Spinal cord (tissue), 10 donors: ENCODE results near the gene GALNT2. TPM values are rescaled to one million over a fixed set of nuclear protein-coding genes. Genes with fewer than 3 reads are reported as not detected.
A peak's percentile ranks its signal among the peaks of the same experiment; 100 is the strongest.

Source experiments
- DNase-seq, 6 donors: peaks; one replicate each; pipeline versions ENCODE4 v3.0.0 to v3.0.0-alpha.2; 2013 to 2015; ENCODE audit warnings: low spot score in 6 of 6, low read depth in 4 of 6
- H3K27ac ChIP-seq: one replicate; pipeline ENCODE4 v1.5.1; 2013; ENCODE audit warnings: low read depth, low read length, control low read depth
- H3K27me3 ChIP-seq: one replicate; pipeline ENCODE4 v1.6.1; 2013; ENCODE audit warnings: low read length; ENCODE audit not compliant: control insufficient read depth, insufficient read depth
- H3K36me3 ChIP-seq: one replicate; pipeline ENCODE4 v1.6.1; 2013; ENCODE audit warnings: low read length; ENCODE audit not compliant: control insufficient read depth, insufficient read depth
- H3K4me1 ChIP-seq: one replicate; pipeline ENCODE4 v1.6.1; 2013; ENCODE audit warnings: low read length; ENCODE audit not compliant: control insufficient read depth, insufficient read depth
- H3K4me3 ChIP-seq: one replicate; pipeline ENCODE4 v1.5.1; 2013; ENCODE audit warnings: low read depth, low read length, control low read depth
- H3K9me3 ChIP-seq: one replicate; pipeline ENCODE4 v1.6.1; 2013; ENCODE audit warnings: low read length; ENCODE audit not compliant: control insufficient read depth, insufficient read depth
- WGBS: methylation state at CpG from one replicate; pipeline ENCODE4 v1.1.5; 2013; ENCODE audit warnings: missing lambda C conversion rate; ENCODE audit not compliant: insufficient coverage; 5-methylcytosine and 5-hydroxymethylcytosine counted together
- polyA plus RNA-seq, 2 donors: library from polyadenylated mRNA; unstranded; fragments of 120-200 nt; gene quantifications; one replicate each; pipeline ENCODE4 v1.2.1, GENCODE V29; 2013; ENCODE audit not compliant: insufficient read length in 2 of 2
- total RNA-seq, 2 donors: library from RNA; depleted of rRNA in 1 of 2; stranded (reverse); fragments of 120-200 nt in 1 of 2; fragments of >200 nt in 1 of 2; gene quantifications; one replicate each; pipeline versions ENCODE4 v1.2.3 to v1.2.4, GENCODE V29; 2013 to 2014
- donor health status: healthy.

Gene GALNT2
- total and polyA plus RNA-seq, 4 donors: 34.2 to 59.4 (median 47.7) TPM

DNA sequence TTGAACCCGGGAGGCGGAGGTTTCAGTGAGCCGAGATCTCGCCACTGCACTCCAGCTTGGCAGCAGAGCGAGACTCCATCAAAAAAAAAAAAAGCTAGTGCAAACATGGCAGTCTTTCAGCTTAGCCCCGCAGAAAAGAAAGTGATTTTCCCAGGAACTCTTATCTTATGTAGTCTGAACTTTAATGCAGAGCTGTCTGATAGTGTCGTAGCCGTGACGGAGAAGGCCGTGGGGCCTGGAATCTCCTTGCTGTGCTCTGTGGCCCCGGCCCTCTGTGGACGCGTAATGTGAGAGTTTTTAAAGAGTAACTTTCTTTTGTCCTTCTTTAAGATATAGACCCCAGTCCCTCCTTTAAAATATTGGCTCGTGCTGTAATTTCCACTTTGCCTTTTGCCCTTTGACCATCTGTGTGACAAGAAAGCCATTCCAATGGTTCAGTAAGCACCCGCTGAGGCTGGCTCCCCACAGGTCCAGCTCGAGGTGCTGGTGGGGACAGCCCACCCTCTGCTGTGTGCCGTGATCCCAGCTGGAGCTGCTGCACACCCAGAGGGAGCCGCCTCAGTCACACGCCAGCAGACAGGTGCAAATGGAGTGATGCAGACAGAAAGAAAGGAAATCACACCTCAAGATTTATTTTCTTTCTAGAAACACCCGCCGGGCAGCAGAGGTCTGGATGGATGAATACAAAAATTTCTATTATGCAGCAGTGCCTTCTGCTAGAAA, 195.1 kb downstream of the GALNT2 start:
- H3K9me3 ChIP-seq: no peaks in the 10 kb centered on the region
- DNase-seq: no peak
- peaks cover 3% of the 10 kb centered on the region for H3K4me1 ChIP-seq
- WGBS: 89% methylated on average over 14 of the region's 21 CpGs
- H3K36me3 ChIP-seq: peaks cover 55% of the 10 kb centered on the region
- no peak overlapping the region for H3K27ac ChIP-seq
- H3K27me3 ChIP-seq: no peaks in the 10 kb centered on the region
- no peak overlapping the region for H3K4me3 ChIP-seq

DNA sequence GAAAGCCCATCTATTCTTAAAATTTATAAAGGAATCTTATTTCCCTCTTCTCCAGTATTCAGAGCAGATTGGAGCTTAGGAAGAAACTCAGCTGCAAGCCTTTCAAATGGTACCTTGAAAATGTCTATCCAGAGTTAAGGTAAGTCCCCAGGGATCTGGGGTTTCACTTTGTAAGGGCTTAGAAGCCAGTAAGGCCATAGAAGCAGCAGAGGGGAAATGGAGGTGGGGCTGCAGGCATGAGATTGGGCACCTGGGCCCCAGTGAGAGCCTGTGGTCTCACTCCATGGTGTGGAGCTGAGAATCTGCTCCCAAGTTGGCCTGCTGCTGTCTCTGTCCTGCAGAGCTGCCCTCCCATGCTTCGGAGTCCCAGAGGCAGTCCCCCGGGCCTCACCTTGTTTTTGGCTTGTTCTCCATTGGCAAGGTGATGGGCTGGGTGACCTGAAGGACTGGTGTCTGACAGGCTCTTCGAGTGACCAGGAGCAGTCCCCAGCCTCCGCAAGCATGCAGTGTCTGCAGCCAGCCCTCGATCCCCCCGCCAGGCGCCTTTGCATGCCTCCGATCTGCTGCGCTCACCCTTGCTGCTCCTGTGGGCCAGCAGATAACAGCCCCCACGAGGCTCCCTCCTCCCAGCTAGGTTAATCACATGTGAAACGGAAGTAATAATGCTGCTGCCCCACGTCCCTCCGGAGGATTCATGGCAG, 196.0 kb downstream of the GALNT2 start:
- H3K27ac ChIP-seq: no peak overlapping the region
- H3K27me3 ChIP-seq: no peaks in the 10 kb centered on the region
- no peak for DNase-seq
- H3K4me3 ChIP-seq: no peak overlapping the region
- H3K9me3 ChIP-seq: no peaks in the 10 kb centered on the region
- 86% methylated on average over 13 of the region's 13 CpGs for WGBS
- H3K36me3 ChIP-seq: peaks cover 56% of the 10 kb centered on the region
- H3K4me1 ChIP-seq: peaks cover 3% of the 10 kb centered on the region

DNA sequence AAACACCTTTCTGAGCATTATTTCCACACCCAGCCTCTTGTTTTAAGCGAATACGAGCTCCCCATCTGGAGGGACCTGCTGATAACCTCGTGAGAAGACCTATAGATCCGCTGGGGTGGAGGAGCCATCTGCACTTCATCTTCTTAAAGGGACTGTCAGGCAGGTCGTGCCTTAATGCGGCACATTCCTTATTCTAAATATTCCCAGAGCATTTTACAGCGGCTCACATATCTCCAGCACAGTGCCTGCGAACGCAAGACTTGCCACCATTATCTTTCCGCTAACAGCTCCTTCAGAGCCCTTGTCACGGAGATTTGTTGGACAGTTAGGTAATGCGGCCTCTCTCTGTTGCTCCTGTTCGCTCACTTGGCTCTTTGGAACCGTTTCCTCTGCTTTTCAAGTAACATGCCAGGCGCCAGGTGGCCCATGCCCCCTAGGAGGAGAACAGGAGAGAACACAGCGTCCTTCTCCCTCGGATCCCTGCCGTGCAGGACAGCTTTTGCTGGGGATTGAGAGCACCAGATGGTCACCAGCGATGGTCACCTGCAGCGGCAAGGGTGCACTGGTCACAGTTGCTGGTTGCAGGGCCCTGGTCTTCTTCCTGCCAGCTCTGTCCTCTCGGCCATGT, 196.6 kb downstream of the GALNT2 start:
- no peak overlapping the region for H3K27ac ChIP-seq
- H3K27me3 ChIP-seq: no peaks in the 10 kb centered on the region
- DNase-seq: peak in 1 of 6 donors; percentile 81
- H3K9me3 ChIP-seq: no peaks in the 10 kb centered on the region
- H3K36me3 ChIP-seq: peaks cover 56% of the 10 kb centered on the region
- H3K4me3 ChIP-seq: no peak overlapping the region
- H3K4me1 ChIP-seq: peaks cover 6% of the 10 kb centered on the region
- 84% methylated on average over 21 of the region's 21 CpGs for WGBS

DNA sequence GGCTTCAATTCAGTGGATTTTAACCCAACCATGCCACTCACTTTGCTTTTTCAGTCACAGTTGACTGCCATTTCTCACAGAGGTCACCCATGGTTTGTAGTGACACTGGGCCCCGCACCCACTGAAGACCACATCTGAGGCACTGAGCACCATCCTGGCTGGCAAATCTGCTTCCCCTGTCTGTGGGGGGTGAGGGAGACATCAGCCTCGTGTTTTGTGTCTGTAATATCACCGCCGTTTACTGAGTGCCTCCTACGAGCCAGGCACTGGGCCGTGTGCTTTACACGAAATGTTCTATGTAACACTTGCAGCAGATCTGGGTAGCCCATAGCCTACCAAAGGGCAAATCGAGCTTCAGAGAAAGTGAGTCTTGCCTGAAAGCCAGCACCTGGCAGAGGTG, 197.3 kb downstream of the GALNT2 start:
- H3K27ac ChIP-seq: no peak overlapping the region
- H3K36me3 ChIP-seq: peaks cover 56% of the 10 kb centered on the region
- no peak overlapping the region for H3K4me3 ChIP-seq

DNA sequence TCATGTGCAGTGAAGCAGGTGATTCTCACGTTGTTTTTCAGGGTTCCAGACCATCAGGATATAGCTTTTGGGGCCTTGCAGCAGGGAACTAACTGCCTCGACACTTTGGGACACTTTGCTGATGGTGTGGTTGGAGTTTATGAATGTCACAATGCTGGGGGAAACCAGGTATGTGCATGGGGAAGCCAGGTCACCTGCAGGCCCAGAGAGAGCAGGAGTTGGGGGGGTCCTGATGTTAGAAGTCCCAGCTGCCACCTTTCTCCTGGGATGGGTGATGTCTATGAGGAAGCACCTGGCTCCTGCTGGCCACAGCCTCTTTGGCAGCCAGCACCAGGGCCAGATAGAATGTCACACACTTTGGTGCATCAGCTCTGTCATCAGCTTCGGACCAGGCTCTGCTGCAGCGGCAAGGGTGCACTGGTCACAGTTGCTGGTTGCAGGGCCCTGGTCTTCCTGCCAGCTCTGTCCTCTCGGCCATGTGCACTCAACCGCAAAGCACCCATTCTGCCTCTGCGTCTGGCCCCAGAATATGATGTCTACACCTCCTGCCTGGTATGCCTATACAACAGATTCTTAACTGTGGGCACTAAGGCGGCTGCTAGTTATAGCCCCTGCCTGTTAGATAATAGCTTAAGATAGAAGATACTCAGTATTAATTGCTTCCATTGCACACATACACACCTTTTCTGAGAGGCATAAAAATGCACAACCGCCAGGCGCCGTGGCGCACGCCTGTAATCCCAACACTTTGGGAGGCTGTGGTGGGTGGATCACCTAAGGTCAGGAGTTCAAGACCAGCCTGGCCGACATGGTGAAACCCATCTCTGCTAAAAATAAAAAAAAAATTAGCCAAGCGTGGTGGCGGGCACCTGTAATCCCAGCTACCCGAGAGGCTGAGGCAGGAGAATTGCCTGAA, 198.4 kb downstream of the GALNT2 start:
- no peaks in the 10 kb centered on the region for H3K9me3 ChIP-seq
- no peaks in the 10 kb centered on the region for H3K27me3 ChIP-seq
- H3K4me1 ChIP-seq: peaks cover 11% of the 10 kb centered on the region
- DNase-seq: no peak
- peaks cover 56% of the 10 kb centered on the region for H3K36me3 ChIP-seq
- H3K4me3 ChIP-seq: no peak overlapping the region
- whole genome bisulfite sequencing: 96% methylated on average over 8 of the region's 17 CpGs
- no peak overlapping the region for H3K27ac ChIP-seq

More for the DNA sequence above, 197.3 kb downstream of the GALNT2 start:
- no peak for DNase-seq
- Histone ChIP-seq H3K9me3 (no peaks in the 10 kb centered on the region), H3K27me3 (no peaks in the 10 kb centered on the region), H3K4me1 (peaks cover 7% of the 10 kb centered on the region)
- WGBS: 95% methylated on average over 8 of the region's 8 CpGs

DNA sequence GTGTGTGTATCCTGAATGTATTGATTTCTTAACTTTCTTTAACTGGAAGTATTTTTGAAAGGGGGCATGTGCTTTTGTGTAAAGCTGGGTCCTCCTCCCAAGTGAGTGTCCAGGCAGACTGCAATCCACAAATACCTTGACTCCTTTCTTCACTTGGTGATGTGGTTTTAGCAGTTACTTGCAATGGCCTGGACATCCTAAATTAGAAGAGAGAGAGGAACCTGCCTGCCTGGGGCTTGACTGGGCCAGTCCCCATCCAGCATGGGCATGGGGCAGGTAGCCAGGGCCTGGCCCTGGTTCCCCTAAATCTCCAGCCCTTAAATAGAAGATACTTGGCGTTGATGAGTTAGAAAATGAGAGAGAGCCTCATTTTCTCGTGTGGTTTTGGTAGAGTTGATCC, 199.4 kb downstream of the GALNT2 start:
- no peak overlapping the region for H3K27ac ChIP-seq
- H3K4me1 ChIP-seq: peaks cover 18% of the 10 kb centered on the region

DNA sequence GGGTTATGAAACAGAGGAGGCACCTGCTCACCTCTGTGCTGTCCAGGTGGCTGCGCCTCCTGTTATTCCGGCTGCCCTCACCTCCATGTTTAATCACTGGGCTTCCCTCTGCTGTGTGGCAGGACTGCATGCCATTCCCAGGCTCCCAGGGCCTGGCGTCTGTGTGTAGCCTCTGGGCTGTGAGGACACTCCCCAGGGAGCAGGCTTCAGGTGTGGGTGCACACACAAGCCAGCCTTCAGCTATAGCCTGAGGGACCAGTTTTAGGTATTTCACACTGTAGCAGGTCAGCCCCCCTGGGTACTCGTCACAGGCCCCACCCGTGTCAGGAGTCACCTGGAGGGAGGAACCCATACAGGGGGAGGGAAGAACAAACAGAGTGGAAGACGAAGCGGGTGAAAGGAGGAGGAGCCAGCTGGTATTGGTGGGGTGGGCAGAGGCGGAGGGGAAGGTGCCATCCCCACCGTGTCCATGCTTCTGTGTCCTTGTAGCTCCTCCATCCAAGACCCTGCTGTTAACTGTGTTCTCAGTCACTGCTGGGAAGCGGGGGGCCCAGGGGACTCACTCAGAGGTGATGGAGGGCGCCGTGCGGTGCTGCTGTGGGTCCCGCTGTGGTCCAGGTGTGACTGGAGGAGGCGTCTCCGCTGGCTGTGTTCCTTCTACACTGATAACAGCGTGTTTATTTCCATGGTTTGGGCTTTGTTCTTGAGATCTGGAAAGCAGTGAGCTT, 200.5 kb downstream of the GALNT2 start:
- DNase-seq: no peak
- H3K4me3 ChIP-seq: no peak overlapping the region
- peaks cover 18% of the 10 kb centered on the region for H3K4me1 ChIP-seq
- WGBS: 86% methylated on average over 15 of the region's 17 CpGs
- no peaks in the 10 kb centered on the region for H3K27me3 ChIP-seq
- peaks cover 49% of the 10 kb centered on the region for H3K36me3 ChIP-seq
- H3K27ac ChIP-seq: no peak overlapping the region
- H3K9me3 ChIP-seq: no peaks in the 10 kb centered on the region

More for the DNA sequence above, 199.4 kb downstream of the GALNT2 start:
- 67% methylated on average over 1 of the region's 2 CpGs for WGBS
- Histone ChIP-seq H3K4me3 (no peak overlapping the region), H3K9me3 (no peaks in the 10 kb centered on the region), H3K27me3 (no peaks in the 10 kb centered on the region), H3K36me3 (peaks cover 56% of the 10 kb centered on the region)
- DNase-seq: no peak

DNA sequence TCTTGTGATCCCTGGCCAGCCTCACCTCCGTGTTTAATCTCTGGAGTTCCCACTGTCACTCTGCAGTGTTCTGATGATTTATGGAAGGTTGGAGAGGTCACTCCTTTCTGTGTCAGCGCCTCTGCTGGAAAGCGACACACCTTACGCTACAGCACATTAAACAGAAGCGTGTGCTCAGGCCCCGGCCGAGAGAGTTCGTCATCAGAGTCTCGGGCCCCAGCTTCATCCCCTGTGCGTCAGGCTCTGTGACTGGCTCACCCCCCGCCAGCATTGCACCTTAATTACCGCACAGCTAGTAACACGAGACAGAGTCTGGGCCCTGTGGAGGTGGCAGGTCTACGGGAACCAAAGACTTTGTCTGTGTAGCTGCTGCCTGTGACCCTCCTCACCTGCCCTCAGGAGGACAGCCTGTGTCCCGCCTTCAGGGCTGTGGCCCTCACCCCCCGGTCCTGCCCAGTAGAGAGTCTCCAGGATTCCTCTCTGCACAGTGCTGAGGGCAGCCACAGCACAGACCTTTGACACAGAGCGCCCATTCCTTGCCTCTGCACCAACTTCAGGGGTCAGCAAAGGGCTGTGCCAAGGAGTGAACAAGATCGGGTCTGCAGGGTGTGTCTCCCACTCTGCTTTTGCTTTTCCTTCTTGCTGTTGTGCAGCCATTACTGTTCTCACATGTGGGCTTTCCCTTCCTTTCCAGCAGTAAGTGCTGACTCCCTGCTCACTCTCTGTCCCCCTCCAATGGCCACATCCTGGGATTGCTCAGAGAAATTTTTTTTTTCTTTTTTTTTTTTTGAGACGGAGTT, 201.5 kb downstream of the GALNT2 start:
- H3K9me3 ChIP-seq: no peaks in the 10 kb centered on the region
- DNase-seq: peak in 2 of 6 donors; percentile 81 to 88
- H3K36me3 ChIP-seq: peaks cover 41% of the 10 kb centered on the region
- H3K27me3 ChIP-seq: no peaks in the 10 kb centered on the region
- H3K4me3 ChIP-seq: no peak overlapping the region
- no peak overlapping the region for H3K27ac ChIP-seq
- H3K4me1 ChIP-seq: peaks cover 18% of the 10 kb centered on the region
- WGBS: 79% methylated on average over 17 of the region's 19 CpGs
